LNCAP (cell line): Measurements from ENCODE around the gene PTPRG.

ENCODE experiments used
- TF ChIP-seq, protein P1 (sequence below): fragments of 450-650 bp; IDR thresholded peaks from 2 replicates; pipeline ENCODE4 v1.5.1; 2017; ENCODE audit warnings: mild to moderate bottlenecking

Gene PTPRG

DNA sequence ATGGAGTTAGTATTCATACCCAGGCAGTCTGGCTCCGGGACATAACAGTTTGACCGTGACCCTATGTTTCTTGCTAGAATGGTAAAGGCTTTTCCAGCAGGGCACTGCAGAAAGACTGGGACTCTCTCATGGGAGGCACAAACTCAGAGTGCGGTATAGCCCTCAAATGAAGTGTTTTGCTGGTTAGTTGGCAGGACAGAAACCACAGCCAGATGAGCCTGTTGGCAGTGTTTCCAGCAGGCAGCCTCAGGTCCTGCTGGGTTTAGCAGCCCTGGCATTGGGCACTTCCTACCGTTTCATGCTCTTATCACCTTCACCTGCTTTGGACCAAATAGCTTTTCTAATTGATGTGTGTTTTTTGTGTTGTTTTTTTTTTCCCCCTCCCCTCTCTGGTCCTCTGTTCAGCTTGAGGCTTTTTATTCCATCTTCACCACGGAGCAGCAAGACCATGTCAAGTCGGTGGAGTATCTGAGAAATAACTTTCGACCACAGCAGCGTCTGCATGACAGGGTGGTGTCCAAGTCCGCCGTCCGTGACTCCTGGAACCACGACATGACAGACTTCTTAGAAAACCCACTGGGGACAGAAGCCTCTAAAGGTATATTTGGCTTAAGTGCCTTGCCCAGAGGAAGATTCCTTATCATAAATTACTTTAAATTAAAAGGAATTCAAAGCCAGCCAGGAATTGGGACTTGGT lies 606.3 kb downstream of the PTPRG start:
- TF ChIP-seq, protein P1, sequence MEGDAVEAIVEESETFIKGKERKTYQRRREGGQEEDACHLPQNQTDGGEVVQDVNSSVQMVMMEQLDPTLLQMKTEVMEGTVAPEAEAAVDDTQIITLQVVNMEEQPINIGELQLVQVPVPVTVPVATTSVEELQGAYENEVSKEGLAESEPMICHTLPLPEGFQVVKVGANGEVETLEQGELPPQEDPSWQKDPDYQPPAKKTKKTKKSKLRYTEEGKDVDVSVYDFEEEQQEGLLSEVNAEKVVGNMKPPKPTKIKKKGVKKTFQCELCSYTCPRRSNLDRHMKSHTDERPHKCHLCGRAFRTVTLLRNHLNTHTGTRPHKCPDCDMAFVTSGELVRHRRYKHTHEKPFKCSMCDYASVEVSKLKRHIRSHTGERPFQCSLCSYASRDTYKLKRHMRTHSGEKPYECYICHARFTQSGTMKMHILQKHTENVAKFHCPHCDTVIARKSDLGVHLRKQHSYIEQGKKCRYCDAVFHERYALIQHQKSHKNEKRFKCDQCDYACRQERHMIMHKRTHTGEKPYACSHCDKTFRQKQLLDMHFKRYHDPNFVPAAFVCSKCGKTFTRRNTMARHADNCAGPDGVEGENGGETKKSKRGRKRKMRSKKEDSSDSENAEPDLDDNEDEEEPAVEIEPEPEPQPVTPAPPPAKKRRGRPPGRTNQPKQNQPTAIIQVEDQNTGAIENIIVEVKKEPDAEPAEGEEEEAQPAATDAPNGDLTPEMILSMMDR, result no peak

DNA sequence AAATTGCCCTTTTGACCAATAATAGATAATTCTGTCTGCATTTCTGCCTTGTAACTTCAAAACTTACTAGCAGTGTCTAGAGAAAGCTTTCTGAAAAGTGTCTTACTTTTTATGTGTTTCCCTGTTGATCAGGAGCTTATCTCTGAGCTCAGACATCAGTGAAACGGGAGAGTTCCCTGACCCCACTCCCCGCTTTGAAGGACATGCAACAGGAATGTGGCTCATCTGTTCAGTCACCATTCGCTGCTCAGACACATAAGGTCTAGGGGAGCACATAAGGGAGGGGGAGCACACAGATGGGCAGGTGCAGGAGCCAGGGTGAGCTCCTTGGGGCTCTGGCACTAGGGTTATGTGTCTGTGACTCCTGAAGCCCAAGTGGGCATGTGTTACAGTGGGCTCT lies 607.0 kb downstream of the PTPRG start:
- TF ChIP-seq, protein P1, result no peak

DNA sequence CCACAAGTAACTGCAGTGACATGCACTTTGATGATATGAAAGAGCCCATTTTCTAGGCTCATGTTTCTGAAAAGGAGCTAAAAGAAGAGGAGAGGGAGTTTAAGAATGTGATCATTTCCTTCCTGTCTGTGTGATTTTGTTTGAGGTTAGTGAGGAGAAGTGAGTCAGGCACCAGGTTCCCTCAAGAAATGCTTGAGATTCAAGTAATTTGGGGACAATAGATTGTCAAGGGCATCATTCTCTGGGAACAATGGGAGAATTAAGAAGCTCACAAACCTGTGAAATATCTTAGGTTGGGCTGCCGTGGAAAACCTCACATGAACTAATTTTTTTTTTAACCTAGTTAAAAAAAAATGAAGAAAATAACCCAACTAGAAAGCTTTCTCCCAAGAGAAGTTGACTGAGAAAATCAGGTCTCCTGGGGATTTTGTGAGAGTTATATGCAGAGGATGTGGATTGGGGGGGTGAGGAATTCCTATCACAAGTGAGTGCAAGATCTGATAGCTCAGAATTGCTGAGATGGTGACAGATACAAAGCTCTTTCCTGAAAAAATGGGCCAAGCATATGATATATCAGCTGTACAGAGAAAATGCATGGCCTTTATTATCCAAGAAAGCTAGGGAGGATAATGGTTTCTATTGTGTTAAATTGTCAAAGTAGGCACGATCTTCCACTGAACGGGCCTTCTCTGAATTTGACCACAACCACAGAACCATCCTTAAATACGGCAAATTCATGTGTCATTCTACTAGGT lies 608.7 kb downstream of the PTPRG start:
- TF ChIP-seq, protein P1, result no peak

DNA sequence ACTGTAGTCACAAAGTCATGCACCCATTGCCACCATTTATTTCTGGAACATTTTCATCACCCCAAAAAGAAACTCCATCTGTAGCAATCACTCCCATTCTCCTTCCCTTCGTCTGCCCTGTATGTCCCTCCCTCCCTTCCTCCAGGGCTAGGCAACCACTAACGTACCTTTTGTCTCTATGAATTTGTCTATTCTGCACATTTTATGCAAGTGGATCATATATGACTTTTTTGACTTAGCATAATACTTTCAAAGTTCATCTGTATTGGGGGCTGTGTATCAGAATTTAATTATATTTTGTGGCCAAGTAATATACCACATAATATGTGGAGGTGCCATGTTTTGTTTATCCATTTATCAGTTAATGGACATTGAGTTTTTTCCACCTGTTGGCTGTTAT lies 610.4 kb downstream of the PTPRG start:
- TF ChIP-seq, protein P1, result no peak

DNA sequence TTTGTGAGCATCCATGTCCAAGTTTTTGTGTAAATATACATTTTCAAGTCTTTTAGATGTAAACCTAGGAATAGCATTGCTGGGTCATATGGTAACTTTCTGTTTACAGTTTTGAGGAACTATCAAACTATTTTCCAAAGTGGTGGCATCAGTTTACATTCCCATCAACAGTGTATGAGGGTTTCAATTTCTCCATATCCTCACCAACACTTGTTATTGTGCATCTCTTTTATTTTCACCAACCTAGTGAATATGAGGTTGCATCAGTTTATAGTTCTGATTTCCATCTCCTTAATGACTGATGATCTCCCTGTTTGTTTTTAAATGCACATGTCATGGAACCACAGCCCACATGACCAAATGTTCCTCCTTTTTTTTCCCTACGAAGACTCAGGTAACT lies 610.8 kb downstream of the PTPRG start:
- TF ChIP-seq, protein P1, result no peak

DNA sequence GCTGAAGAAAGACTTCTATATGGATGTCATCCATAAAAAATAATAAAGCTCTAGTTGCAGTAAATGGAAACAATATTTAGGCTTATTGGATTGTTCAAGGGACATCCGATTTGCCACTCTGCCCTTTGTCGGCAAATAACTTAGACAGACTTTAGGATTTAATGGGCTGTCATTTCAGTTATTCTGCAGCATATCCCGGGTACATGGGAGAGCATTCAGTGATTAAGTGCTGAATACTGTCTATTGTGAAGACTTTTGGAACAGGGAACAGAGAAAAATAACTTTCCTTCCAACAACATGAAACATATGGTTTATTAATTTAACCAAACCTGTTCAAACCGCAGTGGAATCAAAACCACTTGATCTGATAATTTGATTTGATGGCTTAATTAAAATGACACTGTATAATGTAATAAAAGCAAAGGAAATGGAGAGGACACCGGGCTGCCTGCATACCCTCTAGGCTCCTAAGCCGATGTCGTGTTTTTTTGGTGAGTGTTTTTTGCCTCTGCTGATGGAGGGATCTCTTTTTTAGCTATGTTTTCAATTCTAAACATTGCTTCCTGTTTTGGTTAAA lies 612.7 kb downstream of the PTPRG start:
- TF ChIP-seq, protein P1, result no peak

DNA sequence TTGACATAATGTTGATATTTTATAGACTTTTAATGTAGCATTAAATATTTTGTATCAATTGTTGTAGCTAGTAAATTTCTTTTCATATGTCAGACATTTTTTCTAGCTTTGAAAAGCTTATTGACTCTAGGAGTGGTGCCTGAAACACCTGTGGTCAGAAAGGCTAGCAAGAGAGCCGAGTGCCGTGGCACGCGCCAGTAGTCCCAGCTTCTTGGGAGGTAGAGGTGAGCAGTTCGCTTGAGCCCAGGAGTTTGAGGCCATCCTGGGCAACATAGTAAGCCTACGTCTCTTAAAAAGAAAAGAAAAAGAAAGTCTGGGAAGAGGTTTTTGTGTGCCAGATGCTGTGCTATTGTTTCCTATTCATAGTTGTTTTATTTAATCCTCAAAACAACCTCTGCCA lies 613.8 kb downstream of the PTPRG start:
- TF ChIP-seq, protein P1, result no peak
